Measurements from ENCODE around the gene RDH12.
"Not testable (repeated sequence)": the region's sequence is repeated elsewhere in the genome, so short reads cannot be mapped to it uniquely, and the experiment has no call there.

The RDH12 gene

DNA sequence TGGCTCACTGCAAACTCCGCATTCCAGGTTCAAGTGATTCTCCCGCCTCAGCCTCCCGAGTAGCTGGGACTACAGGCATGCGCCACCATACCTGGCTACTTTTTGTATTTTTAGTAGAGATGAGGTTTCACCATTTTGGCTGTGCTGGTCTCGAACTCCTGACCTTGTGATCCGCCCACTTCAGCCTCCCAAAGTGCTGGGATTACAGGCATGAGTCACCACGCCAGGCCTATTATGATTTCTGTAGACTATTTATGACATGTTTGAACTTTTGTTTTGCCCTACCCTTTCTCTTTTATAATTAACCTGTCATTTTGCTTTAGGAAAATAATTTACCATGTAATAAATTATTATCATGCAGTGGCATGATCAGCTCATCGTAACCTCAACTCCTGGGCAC, at the start of gene RDH12:
TSS of gene RDH12 (plus strand) at position 395 of the 400 bp plus-strand sequence. CDS start 20,757 bp downstream, outside the sequence.
- DNase-seq (ENCODE audit: low spot score), result not testable (repeated sequence)

DNA sequence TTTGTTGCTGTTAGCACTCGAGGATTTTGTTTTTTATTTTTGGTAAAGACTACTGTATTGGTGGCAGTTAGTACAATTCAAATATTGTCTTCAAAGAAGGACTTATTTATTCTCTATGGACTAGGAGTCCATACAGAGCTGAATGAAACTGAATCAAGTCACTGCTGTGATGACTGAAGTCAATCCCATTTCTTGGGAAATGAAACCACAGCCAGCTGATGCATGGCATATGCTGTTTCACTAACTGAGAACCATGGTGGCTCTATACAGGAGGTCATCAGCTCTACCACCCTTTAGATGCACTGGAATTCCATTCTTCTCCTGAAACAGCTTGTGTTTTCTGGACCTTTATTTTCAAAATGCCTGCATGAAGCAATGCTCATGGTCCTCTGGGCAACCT, 49.5 kb upstream of the RDH12 start:
- DNase-seq (ENCODE audit: low spot score), result no peak

DNA sequence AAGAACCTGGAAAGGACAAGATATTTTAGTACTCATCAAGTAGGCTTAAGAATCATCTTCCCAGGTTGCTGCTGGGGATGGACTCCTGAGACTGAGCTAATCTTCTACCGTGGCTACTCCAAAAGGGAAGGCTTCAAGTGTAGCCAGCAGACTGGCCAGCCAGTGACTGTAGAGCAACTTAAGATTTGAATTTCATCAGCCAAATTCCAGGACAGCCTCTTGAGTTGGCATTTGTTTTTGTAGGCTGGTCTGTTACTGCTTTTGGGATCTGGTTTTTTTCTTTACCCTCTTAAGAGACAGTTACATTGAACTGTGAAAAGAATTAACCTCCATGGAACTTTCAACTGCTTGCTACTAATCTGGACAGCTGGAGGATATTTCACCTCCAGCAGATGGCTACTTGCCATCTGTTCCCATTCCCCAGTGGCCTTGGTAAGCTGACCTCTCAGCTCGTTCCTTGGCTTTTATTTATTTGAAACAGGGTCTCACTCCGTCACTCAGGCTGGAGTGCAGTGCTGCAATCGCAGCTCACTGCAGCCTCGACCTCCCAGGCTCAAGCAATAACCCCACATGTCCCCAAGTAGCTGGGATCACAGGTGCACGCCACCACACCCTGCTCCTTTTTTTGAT, 47.9 kb upstream of the RDH12 start:
- no peak for DNase-seq (ENCODE audit: low spot score)

DNA sequence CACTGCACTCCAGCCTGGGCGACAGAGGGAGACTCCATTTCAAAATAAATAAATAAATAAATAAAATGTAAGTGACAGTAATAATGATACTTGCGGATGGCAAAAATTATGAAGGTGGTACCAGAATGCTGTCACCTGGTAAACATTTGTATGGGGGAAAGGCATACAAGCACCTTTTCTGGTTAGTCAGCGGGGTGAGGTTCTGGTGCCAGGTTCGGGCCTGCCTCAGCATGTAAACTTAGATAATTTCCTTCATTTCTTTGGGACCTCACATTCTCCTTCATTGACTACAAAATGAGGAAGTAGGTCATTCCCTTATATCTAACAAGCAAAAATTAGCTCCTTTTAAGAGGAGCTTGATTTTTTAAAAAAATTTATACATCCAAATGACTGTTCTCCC, 38.1 kb upstream of the RDH12 start:
- DNase-seq (ENCODE audit: low spot score), result no peak

DNA sequence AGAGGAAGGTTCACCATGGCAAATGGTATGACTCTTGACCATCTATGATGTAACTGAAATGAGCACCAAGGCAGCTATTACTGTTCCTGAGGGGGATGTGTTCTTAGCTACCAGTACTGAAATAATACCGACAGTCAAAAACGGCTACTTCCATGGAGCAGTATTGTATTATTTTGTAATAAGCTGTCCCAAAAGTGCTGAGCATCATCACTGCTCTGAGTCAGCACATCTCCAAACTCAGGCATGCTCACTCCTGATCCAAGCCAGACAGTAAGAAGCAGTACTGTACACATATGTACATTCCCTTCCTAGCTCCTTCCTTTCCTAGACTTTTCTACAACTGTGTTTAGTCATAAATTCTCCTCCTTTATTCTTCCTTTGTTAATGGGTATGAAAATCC, 35.8 kb upstream of the RDH12 start:
- DNase-seq (ENCODE audit: low spot score), result no peak

DNA sequence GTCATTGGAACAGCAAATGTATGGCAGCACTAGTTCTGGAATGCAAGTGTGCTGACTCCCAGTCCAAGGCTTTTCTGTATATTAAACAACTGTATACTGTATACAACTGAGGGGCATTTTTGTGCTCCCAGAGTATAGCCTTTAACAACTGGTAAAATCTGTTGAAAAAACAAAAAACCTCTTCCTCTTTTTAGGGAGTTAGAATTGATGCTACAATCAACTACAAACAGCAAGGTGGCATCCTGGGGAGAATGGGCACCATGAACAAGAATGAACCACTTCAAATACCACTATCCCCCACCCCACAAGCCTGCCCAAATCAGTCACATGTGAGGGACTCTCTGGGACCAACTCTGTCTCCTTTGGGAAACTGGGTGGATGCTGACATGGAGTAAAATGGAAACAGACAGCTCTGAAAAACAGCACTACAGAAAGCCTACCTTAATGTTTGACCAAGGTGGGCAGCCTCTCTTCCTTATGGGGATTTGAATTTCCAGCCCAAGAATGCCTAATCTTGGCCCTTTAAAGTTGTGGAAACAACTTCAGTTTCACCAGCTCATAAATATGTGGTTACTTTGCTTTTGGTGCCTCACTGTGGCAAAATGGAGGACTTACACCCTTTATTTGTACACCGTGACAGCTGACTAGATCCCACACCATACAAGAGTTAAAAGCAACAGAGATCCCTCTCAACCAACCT, 34.8 kb upstream of the RDH12 start:
- DNase-seq (ENCODE audit: low spot score), result peak; percentile 61

DNA sequence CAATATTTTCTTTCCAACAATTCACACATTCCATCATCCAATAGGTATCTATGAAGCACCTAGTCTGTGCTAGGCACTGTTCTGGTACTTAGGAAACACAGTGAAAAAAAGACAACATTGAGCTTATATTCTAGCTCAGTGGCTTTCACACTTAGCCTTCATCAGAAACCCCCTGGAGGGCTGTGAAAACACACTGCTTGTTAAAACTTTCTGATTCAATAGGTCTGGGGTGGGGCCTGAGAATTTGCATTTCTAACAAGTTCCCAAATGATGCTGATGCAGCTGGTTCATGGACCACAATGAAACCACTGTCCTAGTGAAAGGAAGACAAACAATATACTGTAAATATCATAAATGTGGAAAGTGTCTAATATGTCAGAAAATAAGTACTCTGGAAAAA, 33.1 kb upstream of the RDH12 start:
- DNase-seq (ENCODE audit: low spot score), result no peak

DNA sequence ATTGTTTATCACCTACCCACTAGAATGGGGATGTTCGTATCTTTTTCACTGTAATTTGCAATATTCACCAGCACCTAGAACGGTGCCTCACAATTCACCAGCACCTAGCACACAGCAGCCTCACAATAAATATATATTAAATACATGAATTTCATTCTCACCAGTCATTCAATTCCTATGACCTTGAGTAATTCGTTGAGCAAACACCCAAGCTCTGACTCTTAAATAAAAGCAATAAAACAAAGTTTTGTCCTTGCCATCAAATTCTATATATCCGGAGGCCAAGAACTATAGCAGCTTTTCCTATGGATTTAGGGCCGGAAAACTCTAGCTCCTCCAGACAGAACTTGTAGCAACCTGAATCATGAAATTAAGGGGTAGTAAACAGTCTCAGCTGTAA, 28.2 kb upstream of the RDH12 start:
- no peak for DNase-seq (ENCODE audit: low spot score)

DNA sequence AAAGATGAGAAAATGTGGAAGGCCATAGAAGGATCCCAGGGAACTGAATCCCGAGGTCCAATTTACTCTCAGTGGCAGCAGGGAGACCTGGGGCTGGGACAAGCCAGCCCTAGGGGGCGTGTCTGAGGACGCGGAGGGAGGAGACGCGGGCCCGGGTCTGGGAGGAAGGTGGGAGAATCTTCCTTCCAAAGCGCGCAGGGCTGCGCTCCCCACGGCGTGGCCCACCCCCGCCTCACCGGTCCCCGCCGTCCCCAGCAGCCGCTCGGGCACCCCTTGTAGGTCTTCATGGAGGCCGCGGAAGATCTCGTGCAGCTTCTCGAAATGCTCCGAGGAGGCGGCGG, 27.6 kb upstream of the RDH12 start:
- peak; percentile 67 for DNase-seq (ENCODE audit: low spot score)

DNA sequence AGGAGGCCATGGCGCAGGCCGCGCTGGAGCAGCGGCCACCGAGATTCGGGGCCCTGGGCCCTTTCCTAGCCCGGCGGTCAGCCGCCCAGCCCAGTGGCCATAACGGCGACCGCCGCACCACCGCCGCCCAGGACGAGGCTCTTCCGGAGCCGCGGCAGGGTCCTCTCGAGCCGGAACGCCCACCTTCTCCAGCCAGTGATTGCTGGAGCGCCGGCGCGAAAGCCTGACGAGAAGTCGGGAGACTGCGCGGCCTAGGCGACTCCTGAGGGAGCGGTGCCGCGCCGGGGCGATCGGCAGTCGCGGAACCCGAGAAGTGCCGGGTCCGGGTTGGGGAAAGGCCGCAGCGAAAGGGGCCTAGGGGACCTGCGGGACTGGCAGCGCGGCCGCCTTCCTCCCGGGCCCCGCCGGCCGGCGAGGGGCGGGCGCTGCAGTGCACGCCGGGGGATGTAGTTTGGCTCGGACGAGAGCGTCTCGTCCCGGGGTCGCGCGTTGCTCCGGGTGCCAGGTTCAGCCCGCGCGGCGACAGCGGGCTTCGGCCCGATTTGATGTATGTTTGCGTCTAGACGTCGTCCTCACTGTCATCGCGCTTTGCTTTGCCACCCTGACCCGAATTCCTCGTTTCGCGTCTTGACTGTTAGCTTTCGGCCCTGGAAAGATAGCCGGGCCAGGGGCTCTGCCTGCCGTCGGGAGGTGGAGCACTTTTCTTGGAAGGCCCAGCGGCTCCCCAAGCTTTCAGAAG, 27.0 kb upstream of the RDH12 start, which contains the start of gene VTI1B:
TSS of gene VTI1B (minus strand) at position 153 of the 739 bp plus-strand sequence. CDS start at position 10, 143 bp downstream.
- DNase-seq (ENCODE audit: low spot score), result peak; percentile 85

DNA sequence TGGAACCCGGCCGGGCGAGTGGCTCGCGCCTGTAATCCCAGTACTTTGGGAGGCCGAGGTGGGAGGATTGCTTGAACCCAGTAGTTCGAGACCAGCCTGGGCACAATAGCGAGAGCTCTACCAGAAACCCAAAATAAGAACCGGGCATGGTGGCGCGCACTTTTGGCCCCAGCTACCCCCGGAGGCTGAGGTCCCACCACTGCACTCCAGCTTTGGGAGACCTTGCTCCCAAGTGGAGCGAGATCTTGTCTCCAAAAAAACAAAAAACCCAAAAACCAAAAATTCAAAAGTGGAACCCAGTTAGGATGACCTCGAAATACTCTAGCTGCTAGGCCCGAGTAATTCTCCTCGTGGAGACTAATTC, 26.5 kb upstream of the RDH12 start:
- DNase-seq (ENCODE audit: low spot score), result no peak

DNA sequence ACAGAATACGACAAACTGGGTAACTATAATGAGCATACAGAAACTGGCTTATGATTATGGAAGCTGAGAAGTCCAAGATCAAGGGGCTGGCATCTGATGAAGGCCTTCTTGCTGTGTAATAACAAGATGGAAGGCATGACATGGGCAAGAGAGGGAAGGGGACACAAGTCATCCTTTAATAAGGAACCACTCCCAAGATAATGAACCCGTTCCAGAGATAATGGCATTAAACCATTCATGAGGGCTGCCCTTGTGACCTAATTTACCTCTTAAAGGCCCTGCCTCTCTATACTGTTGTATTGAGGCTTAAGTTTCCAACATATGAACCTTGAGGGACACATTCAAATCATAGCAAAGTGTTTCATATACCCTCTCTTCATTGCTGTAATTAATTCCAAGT, 22.7 kb upstream of the RDH12 start:
- no peak for DNase-seq (ENCODE audit: low spot score)

DNA sequence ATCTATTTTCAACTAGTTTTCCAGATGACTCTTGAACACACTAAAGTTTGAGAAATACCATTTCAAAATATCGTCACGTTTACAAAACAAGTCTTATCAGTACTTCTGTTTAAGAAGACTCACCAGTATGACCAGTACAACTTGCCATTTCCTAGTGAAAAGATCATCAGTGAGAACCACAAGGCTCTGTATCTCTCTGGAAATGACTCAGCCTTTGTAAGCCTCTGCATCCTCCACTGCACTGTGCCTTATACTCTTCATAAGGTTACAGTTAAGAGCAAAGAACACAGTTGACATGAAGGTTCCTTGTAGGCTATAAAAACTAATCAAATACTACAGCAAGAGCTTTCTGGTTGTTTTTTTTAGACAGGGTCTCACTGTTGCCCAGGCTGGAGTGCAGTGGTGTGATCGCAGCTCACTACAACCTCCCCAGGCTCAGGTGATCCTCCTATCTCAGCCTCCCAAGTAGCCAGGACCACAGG, 21.5 kb upstream of the RDH12 start:
- no peak for DNase-seq (ENCODE audit: low spot score)

DNA sequence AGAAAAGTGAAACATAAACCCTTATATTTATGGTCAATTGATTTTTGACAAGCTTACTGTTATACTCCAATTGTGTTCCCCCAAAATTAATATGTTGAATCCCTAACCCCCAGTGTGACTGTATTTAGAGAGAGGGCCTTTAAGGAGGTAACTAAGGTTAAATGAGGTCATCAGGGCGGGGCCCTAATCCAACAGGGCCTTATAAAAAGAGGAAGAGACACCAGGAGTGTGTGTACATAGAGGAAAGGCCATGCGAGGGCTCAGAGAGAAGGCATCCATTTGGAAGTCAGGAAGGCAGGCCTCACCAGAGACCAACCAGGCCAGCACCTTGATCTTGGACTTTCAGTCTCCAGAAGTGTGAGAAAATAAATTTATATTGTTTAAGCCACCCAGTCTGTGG, 20.7 kb upstream of the RDH12 start:
- no peak for DNase-seq (ENCODE audit: low spot score)

DNA sequence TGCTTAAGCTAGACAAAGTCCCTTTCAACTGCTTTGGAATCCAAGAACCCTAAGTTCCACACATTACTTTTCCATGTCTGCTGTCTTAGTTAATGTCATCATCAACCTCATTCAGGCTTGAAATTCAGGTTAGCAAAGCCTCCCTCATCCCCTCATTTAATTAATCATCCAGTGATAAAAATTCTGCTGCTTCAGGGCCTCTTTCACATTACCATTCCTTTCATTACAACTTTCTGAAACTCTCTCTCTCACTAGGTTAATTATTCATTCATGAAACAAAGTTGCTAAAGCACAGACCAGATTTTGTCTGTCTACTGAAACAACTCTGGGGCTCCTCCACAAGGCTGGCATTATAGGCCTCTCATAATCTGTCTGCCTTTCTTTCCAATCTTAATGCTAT, 17.8 kb upstream of the RDH12 start:
- no peak for DNase-seq (ENCODE audit: low spot score)

DNA sequence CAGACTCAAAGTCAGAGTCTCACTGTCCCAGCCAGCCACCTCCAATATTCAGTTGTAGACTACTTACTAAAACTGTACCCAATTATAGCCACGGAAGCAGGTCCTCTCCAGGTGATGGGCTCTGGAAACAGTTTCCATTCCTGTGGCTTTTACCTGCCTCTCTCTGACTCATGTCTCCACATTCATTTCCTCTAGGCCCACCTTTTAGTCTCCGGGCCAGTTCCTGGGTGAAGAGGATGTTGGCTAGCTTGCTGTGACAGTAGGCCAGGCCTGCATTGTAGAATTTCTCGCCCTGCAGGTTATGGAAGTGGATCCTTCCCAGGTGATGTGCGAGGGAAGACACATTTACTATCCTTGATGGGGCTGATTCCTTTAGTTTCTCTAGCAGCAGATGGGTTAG, 11.7 kb upstream of the RDH12 start:
- no peak for DNase-seq (ENCODE audit: low spot score)

DNA sequence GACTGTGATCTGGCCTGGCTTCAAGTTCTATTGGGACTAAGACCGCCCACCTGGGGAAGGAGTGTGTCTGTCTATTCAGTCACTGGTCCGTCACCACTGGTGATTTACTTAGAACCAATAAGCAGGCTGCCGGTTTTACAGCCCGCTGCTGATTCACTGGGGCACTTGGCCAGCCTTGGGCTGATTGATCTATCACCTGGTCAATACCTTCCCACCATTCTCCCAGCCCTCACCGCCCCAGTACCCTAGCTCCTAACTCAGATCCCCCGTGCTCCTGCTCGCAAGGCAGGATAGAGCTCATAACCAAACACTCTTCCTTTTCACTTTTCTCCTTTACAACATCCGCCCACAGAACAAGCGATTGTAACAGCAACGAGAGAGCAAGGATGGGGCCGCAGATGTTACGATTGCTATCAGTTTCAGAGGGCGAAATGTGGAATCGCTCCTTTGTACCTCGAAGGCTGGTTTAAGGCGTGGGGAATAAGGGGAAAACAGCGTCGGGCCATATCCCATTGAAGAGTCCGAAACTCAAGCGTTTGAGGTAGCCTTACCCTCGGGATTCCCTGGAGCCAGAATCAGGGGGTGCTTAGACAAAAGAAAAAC, 6.8 kb upstream of the RDH12 start:
- DNase-seq (ENCODE audit: low spot score), result peak; percentile 87

DNA sequence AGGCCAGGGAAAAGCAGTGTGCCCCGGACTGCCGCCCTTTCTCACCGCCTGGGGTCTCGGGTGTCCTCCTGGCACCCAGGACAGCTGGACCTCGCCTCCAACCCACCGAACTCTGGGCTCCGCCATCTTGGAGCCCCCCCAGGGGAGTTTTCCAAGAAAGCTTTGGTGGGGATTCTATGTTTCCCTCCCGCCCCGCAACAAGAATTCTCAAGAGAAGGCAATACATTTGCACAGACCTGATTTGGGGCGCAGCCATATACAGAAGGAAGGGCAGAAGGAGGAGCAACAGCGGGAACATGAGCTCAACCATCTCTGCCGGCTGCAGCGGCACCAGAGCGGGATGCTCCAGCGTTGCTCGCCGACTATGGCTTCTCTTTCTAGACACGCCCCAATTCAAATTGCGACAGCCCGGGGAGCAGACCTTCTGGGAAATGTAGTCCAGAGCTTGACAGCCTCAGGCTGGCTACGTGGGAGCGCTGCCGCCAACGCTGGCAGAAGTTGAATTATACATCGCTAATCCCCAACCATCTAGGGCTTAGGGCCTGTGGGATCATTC, 6.2 kb upstream of the RDH12 start, which contains the start of gene RDH11:
TSS of gene RDH11 (minus strand) at position 371 of the 556 bp plus-strand sequence. CDS start at position 310, 61 bp downstream.
- peak; percentile 90 for DNase-seq (ENCODE audit: low spot score)

DNA sequence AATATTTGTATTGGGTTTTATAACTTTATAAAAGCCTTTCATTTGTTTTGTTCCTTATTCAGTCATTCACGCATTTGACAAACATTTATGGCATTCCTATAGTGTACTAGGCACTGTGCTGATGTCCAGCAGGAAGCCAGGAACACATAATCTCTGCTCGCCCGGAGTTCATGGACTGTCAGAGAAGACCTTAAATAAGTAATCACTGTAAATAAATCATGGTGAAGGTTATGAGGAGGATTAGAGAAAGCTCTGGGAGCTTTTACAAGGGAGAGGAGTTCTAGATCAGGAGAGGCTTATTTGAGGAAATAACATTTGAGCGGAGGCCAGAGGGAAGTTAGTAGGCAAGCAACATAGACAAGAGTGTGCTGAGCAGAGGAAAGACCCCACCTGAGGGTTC, 4.7 kb upstream of the RDH12 start:
- no peak for DNase-seq (ENCODE audit: low spot score)

DNA sequence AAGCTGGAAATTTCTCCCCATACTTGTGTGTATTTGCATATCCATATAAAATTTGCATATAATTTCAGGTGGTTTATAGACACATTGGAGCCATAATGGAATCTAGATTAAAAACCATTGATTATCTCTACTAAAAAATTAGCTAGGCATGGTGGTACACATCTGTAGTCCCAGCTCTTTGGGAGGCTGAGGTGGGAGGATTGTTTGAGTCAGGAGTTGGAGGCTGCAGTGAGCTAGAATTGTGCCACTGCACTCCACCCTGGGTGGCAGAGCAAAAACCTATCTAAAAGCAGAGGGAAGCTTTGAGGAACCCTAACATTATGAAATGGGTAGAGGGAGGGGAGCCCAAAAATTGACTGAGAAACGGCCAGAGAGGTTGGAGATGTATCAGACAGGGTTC, 3.5 kb upstream of the RDH12 start:
- DNase-seq (ENCODE audit: low spot score), result no peak

DNA sequence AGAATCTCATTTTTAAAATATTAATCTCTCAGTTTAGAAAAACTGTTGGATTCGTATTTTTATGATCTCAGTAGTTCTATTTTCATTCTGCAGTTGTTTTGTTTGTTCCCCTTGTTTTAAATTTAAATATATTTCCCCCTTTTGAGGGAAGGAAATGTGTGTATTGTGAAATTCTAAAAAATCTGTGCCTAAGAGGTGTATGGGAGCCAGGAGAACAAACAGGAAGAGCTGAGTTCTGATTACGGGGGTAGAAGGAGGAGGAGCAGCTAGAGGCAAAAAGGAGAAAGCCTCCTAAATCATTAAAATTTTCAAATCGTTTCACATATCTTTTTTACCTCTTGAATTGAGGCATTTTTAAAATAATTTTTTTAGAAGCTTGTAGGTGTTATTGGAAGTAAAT, 2.3 kb downstream of the RDH12 start:
- DNase-seq (ENCODE audit: low spot score), result no peak

DNA sequence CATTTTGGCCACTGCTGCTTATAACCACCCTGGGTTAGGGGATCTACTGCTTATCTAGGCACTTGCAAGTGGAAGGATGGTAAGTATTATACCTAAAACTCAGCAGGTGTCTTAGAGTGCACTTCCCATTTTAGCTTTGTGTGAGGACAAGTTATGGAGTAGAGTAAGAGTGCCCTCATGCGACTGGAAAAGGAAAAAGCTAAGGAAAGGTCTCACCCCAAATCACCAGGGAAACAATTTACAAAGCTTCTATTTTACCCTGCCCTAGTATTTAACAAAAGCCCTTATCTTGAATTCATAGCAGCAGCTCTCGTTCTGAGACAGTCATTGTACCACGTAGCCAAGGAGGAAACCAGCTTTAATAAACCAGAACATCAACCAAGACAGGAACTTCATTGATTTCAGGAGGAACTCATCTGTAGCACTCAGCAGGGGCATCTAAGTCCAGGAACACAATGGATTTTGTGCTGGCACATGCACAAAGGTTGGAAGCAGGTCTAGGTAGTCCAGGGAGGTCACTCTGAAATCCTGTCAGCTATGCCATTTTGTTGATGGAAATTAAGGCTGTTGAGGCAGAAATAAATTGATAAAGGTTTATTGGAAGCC, 2.9 kb downstream of the RDH12 start:
- DNase-seq (ENCODE audit: low spot score), result peak; percentile 54
